Ovary (tissue), 9 donors: Measurements from ENCODE around the gene CLEC16A. TPM values are rescaled to one million over a fixed set of nuclear protein-coding genes. Genes with fewer than 3 reads are reported as not detected.

Source experiments
- DNase-seq, 5 donors: peaks; one replicate each; pipeline ENCODE4 v3.0.0-alpha.2; 2019 to 2020
- H3K27ac ChIP-seq, 2 donors: fragments of 200-600 bp; one replicate each; pipeline versions ENCODE4 v1.5.1 to v1.8.0; 2019 to 2022
- H3K27me3 ChIP-seq: fragments of 200-600 bp; one replicate; pipeline ENCODE4 v1.8.0; 2022
- H3K36me3 ChIP-seq: fragments of 200-600 bp; sonication (generic); one replicate; pipeline ENCODE4 v1.5.1; 2019
- H3K4me1 ChIP-seq: one replicate; pipeline ENCODE4 v1.8.1; 2013; ENCODE audit warnings: mild to moderate bottlenecking, moderate library complexity; ENCODE audit not compliant: insufficient read depth
- H3K4me3 ChIP-seq: fragments of 200-600 bp; sonication (generic); one replicate; pipeline ENCODE4 v1.5.1; 2017
- H3K9me3 ChIP-seq, 2 donors: fragments of 200-600 bp in 1 of 2; sonication (generic) in 1 of 2; one replicate each; pipeline versions ENCODE4 v1.5.1 to v1.8.1; 2013 to 2019; ENCODE audit warnings: mild to moderate bottlenecking in 1 of 2, moderate library complexity in 1 of 2
- CTCF ChIP-seq, 3 donors: fragments of 450-650 bp in 2 of 3; fragments of 200-600 bp in 1 of 3; IDR thresholded peaks; one replicate each; pipeline versions ENCODE4 v1.5.1 to v1.8.0; 2016 to 2022; ENCODE audit warnings: antibody characterized with exemption in 3 of 3, mild to moderate bottlenecking in 1 of 3
- EP300 ChIP-seq: sonication (generic); formaldehyde crosslinking; IDR thresholded peaks from one replicate; pipeline ENCODE4 v1.6.1; 2017; ENCODE audit warnings: antibody characterized with exemption
- POLR2A ChIP-seq: fragments of 450-650 bp; IDR thresholded peaks from one replicate; pipeline ENCODE4 v1.6.1; 2017; ENCODE audit warnings: antibody characterized with exemption, mild to moderate bottlenecking, moderate library complexity
- WGBS, 3 donors: extraction: QIAGEN DNeasy Blood & Tissue Kit in 1 of 3; methylation state at CpG; one replicate each; pipeline versions ENCODE4 v1.1.5 to v1.1.7; 2013 to 2017; 5-methylcytosine and 5-hydroxymethylcytosine counted together
- intact Hi-C, 4 donors: fragments of 100-400 bp; cut with DNase I; formaldehyde crosslinking; loops; one replicate each; pipeline versions ENCODE4 v1.11.0 to v1.15.1; 2022 to 2023
- polyA plus RNA-seq, 2 donors: library from polyadenylated mRNA; stranded (reverse); fragments of 200-250 nt in 1 of 2; fragments of 350-450 nt in 1 of 2; fragmentation: Illumina TruSeq in 1 of 2; extraction: RNeasy Lipid Tissue Mini Kit (QIAGEN cat#74804) in 1 of 2; gene quantifications; one replicate each; pipeline ENCODE4 v1.2.3, GENCODE V29; 2013 to 2014
- total RNA-seq, 7 donors: library from RNA; depleted of rRNA in 2 of 7; stranded (reverse); fragments of >200 nt in 2 of 7; fragmentation: NEBNext Ultra II Directional in 3 of 7; extraction: Animal tissue kit (Norgen Biotek cat#: 25700) in 3 of 7; gene quantifications; one replicate each; pipeline versions ENCODE4 v1.1.0 to v1.2.4, GENCODE V29; 2016 to 2023
- donor health status: DM: no; HTN: no; CAD: no; lungs with moderate emphysema.
- donor health status: DM: no; HTN: no; CAD: no.
- donor health status: Bipolar disorder and iron deficiency.
- donor health status: DM: yes; HTN: yes; CAD: no.
- donor health status: DM: no; HTN: no; CAD: no.
- donor health status: DM: yes; HTN: yes; CAD: no.

The CLEC16A gene
- total and polyA plus RNA-seq, 9 donors = 6.4 to 28.1 (median 16.5) TPM

DNA sequence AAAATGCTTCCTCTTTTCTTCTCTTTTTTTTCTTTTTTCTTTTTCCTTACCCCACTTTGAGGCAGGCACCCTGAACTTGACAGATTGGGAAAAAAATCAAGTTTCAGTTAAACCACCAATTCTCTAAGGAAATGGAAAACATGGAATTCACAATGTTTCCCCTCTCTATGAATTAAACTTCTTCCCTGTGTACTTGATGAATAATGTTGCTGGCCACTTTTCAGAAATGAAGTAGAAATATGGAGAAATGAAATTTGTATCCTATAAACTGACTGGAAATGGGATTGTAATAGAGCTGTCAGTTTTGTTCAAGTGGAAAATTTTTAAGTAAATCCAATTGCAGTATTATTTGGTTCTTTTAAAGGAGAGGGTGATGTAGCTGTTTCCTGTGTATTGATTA, 129.8 kb downstream of the CLEC16A start:
- Histone ChIP-seq H3K27ac (no peak overlapping the region), H3K27me3 (no peaks in the 10 kb centered on the region), H3K4me3 (no peak overlapping the region), H3K4me1 (peaks cover 14% of the 10 kb centered on the region), H3K36me3 (no peaks in the 10 kb centered on the region), H3K9me3 (no peaks in the 10 kb centered on the region)
- intact Hi-C loops = no loop called here
- DNase-seq = no peak
- TF ChIP-seq EP300 = no peak
- TF ChIP-seq POLR2A = no peak

DNA sequence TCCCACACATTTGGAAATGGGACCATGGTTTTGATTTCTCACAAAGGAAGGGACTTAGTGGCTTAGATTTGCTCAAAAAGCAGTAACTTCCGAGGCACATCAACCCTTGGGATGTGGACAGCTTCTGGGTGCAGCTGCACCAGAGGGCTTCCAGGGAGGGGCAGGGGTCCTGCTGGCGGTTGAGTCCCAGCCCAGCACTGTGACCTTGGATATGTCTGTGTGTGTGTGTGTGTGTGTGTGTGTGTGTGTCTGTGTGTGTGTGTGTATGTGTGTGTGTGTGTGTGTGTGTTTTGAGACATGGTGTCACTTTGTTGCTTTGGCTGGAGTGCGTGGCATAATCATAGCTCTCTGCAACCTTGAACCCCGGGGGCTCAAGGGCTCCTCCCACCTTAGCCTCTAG, 130.8 kb downstream of the CLEC16A start:
- Histone ChIP-seq H3K4me3 (no peak overlapping the region), H3K36me3 (no peaks in the 10 kb centered on the region), H3K4me1 (peaks cover 21% of the 10 kb centered on the region), H3K27ac (no peak overlapping the region), H3K27me3 (no peaks in the 10 kb centered on the region), H3K9me3 (no peaks in the 10 kb centered on the region)
- intact Hi-C loops = no loop called here
- 51 to 85% (median 69%) methylated on average over 4 of the region's 4 CpGs for WGBS, 3 donors
- no peak for DNase-seq
- TF ChIP-seq EP300 = no peak

- 60 to 74% (median 69%) methylated on average over 11 to 13 of the region's 13 CpGs for whole genome bisulfite sequencing, 3 donors
- no peak overlapping the region for H3K27ac ChIP-seq
Observed at GRCh38 chr16:11076259-11077018, 132.1 kb downstream of the CLEC16A start.

GRCh38 chr16:11078812-11079459, 134.6 kb downstream of the CLEC16A start:
- Histone ChIP-seq H3K27ac (peak overlapping the region in 1 of 2 donors; percentile 2), H3K4me3 (no peak overlapping the region), H3K9me3 (no peaks in the 10 kb centered on the region), H3K4me1 (peaks cover 21% of the 10 kb centered on the region), H3K36me3 (no peaks in the 10 kb centered on the region), H3K27me3 (no peaks in the 10 kb centered on the region)
- peak; percentile 59 to 82 (median 72) for DNase-seq
- no peak for TF ChIP-seq EP300
- no peak for TF ChIP-seq CTCF (IDR thresholded peaks at IDR 0.05)
- TF ChIP-seq POLR2A = no peak
- intact Hi-C loops = no loop called here
- 32 to 58% (median 54%) methylated on average over 5 of the region's 5 CpGs for WGBS, 3 donors

More at GRCh38 chr16:11076259-11077018, 132.1 kb downstream of the CLEC16A start:
- intact Hi-C loops = no loop called here
- TF ChIP-seq POLR2A (no peak), CTCF (IDR thresholded peaks at IDR 0.05) (no peak)
- Histone ChIP-seq H3K4me1 (peaks cover 21% of the 10 kb centered on the region), H3K4me3 (no peak overlapping the region), H3K36me3 (no peaks in the 10 kb centered on the region), H3K9me3 (no peaks in the 10 kb centered on the region), H3K27me3 (no peaks in the 10 kb centered on the region)
- DNase-seq = no peak

- intact Hi-C loops = loop anchor here in 2 of 4 donors (10.0 kb wide), 3 partner anchors 55 to 275 kb away; no protein-coding TSS in a partner anchor
Observed at GRCh38 chr16:11079652-11080187, 135.4 kb downstream of the CLEC16A start.

More at GRCh38 chr16:11079652-11080187, 135.4 kb downstream of the CLEC16A start:
- Histone ChIP-seq H3K4me3 (no peak overlapping the region), H3K27me3 (no peaks in the 10 kb centered on the region), H3K36me3 (no peaks in the 10 kb centered on the region), H3K27ac (no peak overlapping the region), H3K9me3 (no peaks in the 10 kb centered on the region), H3K4me1 (peaks cover 23% of the 10 kb centered on the region)
- DNase-seq = peak in 1 of 5 donors; percentile 20
- TF ChIP-seq POLR2A (no peak), EP300 (no peak), CTCF (IDR thresholded peaks at IDR 0.05) (no peak)
- 53 to 60% (median 56%) methylated on average over 6 of the region's 6 CpGs for WGBS, 3 donors
